HG03571 (cell line): Measurements from ENCODE around the gene ZNF79.

Experiments
- ATAC-seq: cut with Tn5 transposase; IDR thresholded peaks from one replicate; pipeline ENCODE4 v1.9.1; 2021; ENCODE audit not compliant: unreplicated experiment

ZNF79 gene

GRCh38 chr9:127397646-127398274 is 26.4 kb upstream of the ZNF79 start:
- no peak for ATAC-seq

GRCh38 chr9:127398275-127398647 is 25.9 kb upstream of the ZNF79 start:
- ATAC-seq, result no peak

- no peak for ATAC-seq
Observed at GRCh38 chr9:127398715-127399400, 25.3 kb upstream of the ZNF79 start.

- no peak for ATAC-seq
Observed at GRCh38 chr9:127399736-127400269, 24.4 kb upstream of the ZNF79 start.

- no peak for ATAC-seq
Observed at GRCh38 chr9:127402401-127403090, 21.6 kb upstream of the ZNF79 start.

GRCh38 chr9:127403507-127404192 is 20.5 kb upstream of the ZNF79 start:
- ATAC-seq, result no peak

GRCh38 chr9:127404631-127405030 is 19.6 kb upstream of the ZNF79 start:
- no peak for ATAC-seq

- no peak for ATAC-seq
Observed at GRCh38 chr9:127405344-127406125, 18.6 kb upstream of the ZNF79 start.

GRCh38 chr9:127406799-127407491 is 17.2 kb upstream of the ZNF79 start:
- ATAC-seq, result no peak

GRCh38 chr9:127407492-127407843 is 16.7 kb upstream of the ZNF79 start:
- ATAC-seq, result no peak

GRCh38 chr9:127411122-127411521 is 13.1 kb upstream of the ZNF79 start:
- ATAC-seq, result no peak

GRCh38 chr9:127415141-127415540 is 9.0 kb upstream of the ZNF79 start:
- ATAC-seq, result no peak

GRCh38 chr9:127415657-127416056 is 8.5 kb upstream of the ZNF79 start:
- no peak for ATAC-seq

GRCh38 chr9:127417131-127418036 is 6.8 kb upstream of the ZNF79 start:
- no peak for ATAC-seq

GRCh38 chr9:127418037-127418471 is 6.1 kb upstream of the ZNF79 start:
- no peak for ATAC-seq

GRCh38 chr9:127419348-127419747 is 4.8 kb upstream of the ZNF79 start:
- no peak for ATAC-seq

GRCh38 chr9:127421057-127421456 is 3.1 kb upstream of the ZNF79 start:
- ATAC-seq, result no peak

GRCh38 chr9:127422133-127422782 is 1.9 kb upstream of the ZNF79 start:
- no peak for ATAC-seq

GRCh38 chr9:127422787-127423186 is 1.4 kb upstream of the ZNF79 start:
- ATAC-seq, result no peak
